ENCODE measurements around the gene LSM12.
"Not testable (repeated sequence)": the region's sequence is repeated elsewhere in the genome, so short reads cannot be mapped to it uniquely, and the experiment has no call there.

LSM12 gene

DNA sequence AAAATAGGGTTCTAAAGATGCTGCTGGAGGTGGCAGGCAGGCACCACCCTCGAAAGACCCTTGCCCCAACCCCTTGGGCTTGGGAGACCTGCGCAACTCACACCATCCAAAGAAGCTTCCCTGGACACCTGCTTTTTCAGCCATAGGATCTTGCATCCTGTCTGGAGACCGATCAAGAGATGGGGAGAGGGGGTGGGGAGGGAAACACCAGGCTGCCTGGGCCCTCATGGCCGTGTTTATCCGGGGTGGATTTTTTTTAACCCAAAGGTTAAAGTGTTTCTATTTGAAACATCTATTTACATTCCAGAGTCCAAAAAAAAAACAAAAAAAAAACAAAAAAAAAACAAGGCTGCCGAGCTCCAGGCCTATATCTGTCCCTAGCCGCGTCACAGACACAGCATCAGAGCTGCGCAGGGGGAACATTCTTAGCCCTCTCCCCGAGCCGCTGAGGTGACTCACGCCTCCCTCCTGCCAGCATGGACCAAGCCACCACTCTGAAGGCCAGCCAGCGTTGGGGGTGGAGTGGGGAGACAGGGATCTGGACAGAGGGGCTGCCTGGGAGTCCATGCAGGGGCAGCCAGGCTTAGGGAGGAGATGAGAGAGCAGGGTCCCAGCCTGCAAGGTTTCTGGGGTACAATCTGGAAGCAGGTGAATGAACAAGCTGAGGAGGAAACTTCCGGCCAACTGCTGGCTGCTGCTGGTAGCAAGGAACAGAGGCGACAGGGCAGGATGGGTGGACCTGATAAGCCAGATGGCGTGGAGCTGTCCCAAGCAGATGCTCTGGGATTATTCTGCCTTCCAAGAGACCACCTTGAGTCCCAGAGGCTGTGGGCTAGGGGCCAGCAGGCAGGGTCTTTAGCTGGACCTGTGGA lies 42.2 kb upstream of the LSM12 start:
- Mint-ChIP-seq H3K27me3 (ENCODE audit: low read depth) (no peaks in the 10 kb centered on the region), H3K36me3 (ENCODE audit: low read depth) (peaks cover 7% of the 10 kb centered on the region), H3K4me1 (peaks cover 65% of the 10 kb centered on the region), H3K9me3 (no peaks in the 10 kb centered on the region), H3K27ac (peak overlapping the region; percentile 41 to 67 (median 60)), H3K4me3 (peak overlapping the region; percentile 36 to 71 (median 59))
- TF ChIP-seq, protein P1, sequence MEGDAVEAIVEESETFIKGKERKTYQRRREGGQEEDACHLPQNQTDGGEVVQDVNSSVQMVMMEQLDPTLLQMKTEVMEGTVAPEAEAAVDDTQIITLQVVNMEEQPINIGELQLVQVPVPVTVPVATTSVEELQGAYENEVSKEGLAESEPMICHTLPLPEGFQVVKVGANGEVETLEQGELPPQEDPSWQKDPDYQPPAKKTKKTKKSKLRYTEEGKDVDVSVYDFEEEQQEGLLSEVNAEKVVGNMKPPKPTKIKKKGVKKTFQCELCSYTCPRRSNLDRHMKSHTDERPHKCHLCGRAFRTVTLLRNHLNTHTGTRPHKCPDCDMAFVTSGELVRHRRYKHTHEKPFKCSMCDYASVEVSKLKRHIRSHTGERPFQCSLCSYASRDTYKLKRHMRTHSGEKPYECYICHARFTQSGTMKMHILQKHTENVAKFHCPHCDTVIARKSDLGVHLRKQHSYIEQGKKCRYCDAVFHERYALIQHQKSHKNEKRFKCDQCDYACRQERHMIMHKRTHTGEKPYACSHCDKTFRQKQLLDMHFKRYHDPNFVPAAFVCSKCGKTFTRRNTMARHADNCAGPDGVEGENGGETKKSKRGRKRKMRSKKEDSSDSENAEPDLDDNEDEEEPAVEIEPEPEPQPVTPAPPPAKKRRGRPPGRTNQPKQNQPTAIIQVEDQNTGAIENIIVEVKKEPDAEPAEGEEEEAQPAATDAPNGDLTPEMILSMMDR (IDR thresholded peaks at IDR 0.05; ENCODE audit: unreplicated experiment in 3 of 3): no peak

DNA sequence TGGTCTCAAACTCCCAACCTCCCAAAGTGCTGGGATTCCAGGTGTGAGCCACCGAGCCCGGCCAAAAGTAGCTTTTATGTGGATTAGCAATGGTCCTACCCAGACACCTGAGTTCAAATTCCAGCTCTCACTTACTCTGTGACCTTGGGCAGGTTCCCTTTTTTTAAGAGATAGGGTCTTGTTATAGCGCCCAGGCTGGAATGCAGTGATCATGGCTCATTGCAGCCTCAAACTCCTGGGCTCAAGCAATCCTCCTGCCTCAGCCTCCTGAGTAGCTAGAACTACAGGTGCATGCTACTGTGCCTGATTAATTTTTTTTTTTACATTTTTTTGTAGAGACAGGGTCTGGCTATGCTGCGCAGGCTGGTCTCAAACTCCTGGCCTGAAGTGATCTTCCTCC lies 40.3 kb upstream of the LSM12 start:
- TF ChIP-seq, protein P1 (IDR thresholded peaks at IDR 0.05; ENCODE audit: unreplicated experiment in 3 of 3): no peak
- Mint-ChIP-seq H3K4me3 (no peak overlapping the region), H3K27ac (no peak overlapping the region), H3K27me3 (ENCODE audit: low read depth) (no peaks in the 10 kb centered on the region), H3K36me3 (ENCODE audit: low read depth) (peaks cover 9% of the 10 kb centered on the region), H3K4me1 (peaks cover 55% of the 10 kb centered on the region), H3K9me3 (no peaks in the 10 kb centered on the region)

DNA sequence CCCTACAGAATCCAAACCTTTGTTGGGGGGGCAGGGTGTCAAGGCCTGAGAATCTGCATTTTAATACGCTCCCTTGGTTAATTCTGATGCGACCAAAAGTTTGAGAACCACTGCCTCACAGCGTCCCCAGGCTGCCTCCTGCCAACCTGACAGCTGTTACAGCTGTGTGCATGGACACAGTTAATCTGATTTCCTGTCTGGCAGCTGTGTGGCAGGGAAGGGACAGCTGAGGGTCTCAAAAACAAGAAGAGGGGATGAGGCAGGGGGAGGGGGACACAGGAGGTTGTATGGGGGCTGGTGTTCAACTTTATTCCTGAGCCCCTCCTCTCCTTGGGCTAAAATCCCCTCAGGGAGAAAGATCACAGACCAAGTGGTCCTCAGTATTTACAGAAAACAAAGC lies 39.5 kb upstream of the LSM12 start:
- TF ChIP-seq, protein P1 (IDR thresholded peaks at IDR 0.05; ENCODE audit: unreplicated experiment in 3 of 3): no peak
- Mint-ChIP-seq H3K9me3 (no peaks in the 10 kb centered on the region), H3K4me3 (no peak overlapping the region)

DNA sequence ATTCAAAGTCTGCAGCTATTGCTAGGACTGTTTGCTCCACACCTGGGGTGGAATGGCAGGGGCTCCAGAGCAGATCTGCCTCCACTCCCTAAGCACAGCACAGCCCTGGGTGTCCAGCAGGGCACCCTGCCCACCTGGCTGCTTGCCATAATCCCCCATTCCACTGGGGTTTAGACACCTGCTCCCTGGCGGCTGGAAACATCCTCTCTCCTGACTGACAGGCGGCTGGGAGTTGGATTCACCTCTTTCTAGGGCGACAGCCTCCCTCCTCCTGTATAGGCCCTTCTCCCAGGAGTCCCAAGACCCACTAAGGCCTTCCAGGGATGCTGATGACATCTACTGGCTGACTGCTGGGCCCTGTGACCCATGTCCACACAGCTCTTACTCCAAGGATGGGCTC lies 39.0 kb upstream of the LSM12 start:
- peaks cover 9% of the 10 kb centered on the region for H3K36me3 Mint-ChIP-seq (ENCODE audit: low read depth)
- H3K4me1 Mint-ChIP-seq: peaks cover 53% of the 10 kb centered on the region
- TF ChIP-seq, protein P1 (IDR thresholded peaks at IDR 0.05; ENCODE audit: unreplicated experiment in 3 of 3): no peak
- no peaks in the 10 kb centered on the region for H3K27me3 Mint-ChIP-seq (ENCODE audit: low read depth)
- H3K9me3 Mint-ChIP-seq: no peaks in the 10 kb centered on the region
- H3K4me3 Mint-ChIP-seq: no peak overlapping the region
- H3K27ac Mint-ChIP-seq: peak overlapping the region; percentile 55 to 72 (median 59)

More for the DNA sequence above, 39.5 kb upstream of the LSM12 start:
- H3K27ac Mint-ChIP-seq: peak overlapping the region; percentile 55 to 72 (median 59)
- H3K36me3 Mint-ChIP-seq (ENCODE audit: low read depth): peaks cover 9% of the 10 kb centered on the region
- H3K4me1 Mint-ChIP-seq: peaks cover 53% of the 10 kb centered on the region
- no peaks in the 10 kb centered on the region for H3K27me3 Mint-ChIP-seq (ENCODE audit: low read depth)

DNA sequence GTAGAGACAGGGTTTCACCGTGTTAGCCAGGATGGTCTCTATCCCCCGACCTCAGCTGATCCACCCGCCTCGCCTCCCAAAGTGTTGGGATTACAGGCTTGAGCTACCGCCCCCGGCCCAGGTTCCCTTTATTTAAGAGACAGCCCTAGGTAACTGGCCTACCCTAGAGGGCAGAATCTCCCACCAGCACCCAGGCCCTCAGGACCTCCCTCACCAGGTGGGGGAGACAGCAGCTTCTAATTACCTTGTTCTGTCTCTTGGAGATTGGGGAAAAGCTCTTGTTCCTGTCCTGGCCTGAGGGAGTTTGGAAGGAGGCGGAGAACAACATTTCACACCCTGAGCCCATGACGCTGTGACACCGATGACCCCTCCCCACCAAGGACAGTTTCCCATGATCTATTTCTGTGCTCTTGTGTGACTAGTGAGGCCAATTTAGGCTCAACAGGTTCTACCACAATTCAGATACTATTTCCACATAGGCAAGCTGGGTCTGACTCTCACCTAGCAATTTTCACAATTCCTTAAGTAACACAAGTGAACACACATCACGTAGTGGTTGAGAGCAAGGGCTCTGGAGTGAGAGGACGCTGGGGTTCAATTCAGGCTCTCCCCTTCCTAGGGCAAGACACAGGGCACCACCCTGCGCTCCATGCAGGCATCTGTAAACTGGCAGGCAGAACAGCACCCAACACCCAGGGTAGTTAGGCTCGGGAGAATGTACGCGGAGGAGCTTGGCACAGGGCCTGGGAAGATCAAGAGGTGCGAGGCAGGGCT lies 36.6 kb upstream of the LSM12 start:
- H3K4me3 Mint-ChIP-seq: no peak overlapping the region
- no peaks in the 10 kb centered on the region for H3K9me3 Mint-ChIP-seq
- H3K4me1 Mint-ChIP-seq: peaks cover 40% of the 10 kb centered on the region
- H3K27ac Mint-ChIP-seq: peak overlapping the region; percentile 20 to 74 (median 50)
- TF ChIP-seq, protein P1 (IDR thresholded peaks at IDR 0.05; ENCODE audit: unreplicated experiment in 3 of 3): no peak
- no peaks in the 10 kb centered on the region for H3K27me3 Mint-ChIP-seq (ENCODE audit: low read depth)
- H3K36me3 Mint-ChIP-seq (ENCODE audit: low read depth): peaks cover 9% of the 10 kb centered on the region

DNA sequence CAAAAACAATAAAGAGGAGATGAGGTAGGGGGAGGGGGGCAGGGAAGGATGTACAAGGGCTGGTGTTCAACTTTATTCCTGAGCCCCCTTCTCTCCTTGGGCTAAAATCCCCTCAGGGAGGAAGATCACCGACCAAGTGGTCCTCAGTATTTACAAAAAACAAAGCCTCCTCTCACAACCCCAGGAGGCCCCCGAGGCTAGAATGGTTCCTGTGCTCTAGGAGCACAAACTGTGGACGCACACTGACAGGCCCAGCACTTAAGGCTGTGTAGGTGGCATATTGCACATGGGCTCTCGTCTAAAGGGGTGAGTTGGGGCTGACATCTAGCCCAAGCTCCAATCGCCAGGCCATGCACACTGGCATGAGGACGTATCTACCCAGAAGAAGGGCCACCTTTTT lies 35.4 kb upstream of the LSM12 start:
- H3K9me3 Mint-ChIP-seq; H3K27me3 Mint-ChIP-seq (ENCODE audit: low read depth); H3K4me3 Mint-ChIP-seq; H3K36me3 Mint-ChIP-seq (ENCODE audit: low read depth): not testable (repeated sequence)
- Mint-ChIP-seq H3K27ac (peak overlapping the region in 2 of 3 experiments; percentile 52 to 68), H3K4me1 (peaks cover 34% of the 10 kb centered on the region)

Data from nephron (organoid).